HEK293 (cell line): Measurements from ENCODE around the gene LDB2.

Experiments
- CTCF ChIA-PET: fragments of 350-600 bp; formaldehyde crosslinking; extraction: SDS; loops from one replicate; lab custom pipeline; 2021; ENCODE audit warnings: antibody characterized with exemption; lab: Yijun Ruan, JAX
- POLR2A ChIA-PET: fragments of 300-600 bp; formaldehyde crosslinking; extraction: SDS; loops from one replicate; lab custom pipeline; 2020; ENCODE audit warnings: antibody characterized with exemption, inconsistent platforms; lab: Yijun Ruan, JAX
- H3K27ac ChIP-seq: fragments of 200-500 bp; sonication (Bioruptor generic); 2 replicates; pipeline ENCODE4 v1.5.1; 2014; ENCODE audit warnings: low read depth, low read length, control low read depth, inconsistent platforms; ENCODE audit errors: extremely low read depth
- H3K36me3 ChIP-seq, 2 experiments: fragments of 200-500 bp in 1 of 2; sonication (Bioruptor generic) in 1 of 2; 1 replicate in 1 of 2; 2 replicates in 1 of 2; pipeline ENCODE4 v1.5.1; 2014 to 2017; ENCODE audit warnings: inconsistent platforms in 2 of 2, low read length in 2 of 2; ENCODE audit not compliant: control insufficient read depth in 2 of 2, insufficient read depth in 1 of 2
- H3K4me1 ChIP-seq: fragments of 200-500 bp; sonication (Bioruptor generic); 2 replicates; pipeline ENCODE4 v1.5.1; 2014; ENCODE audit warnings: mild to moderate bottlenecking, low read length, inconsistent platforms; ENCODE audit not compliant: control insufficient read depth, insufficient read depth
- H3K4me3 ChIP-seq: 2 replicates; pipeline ENCODE4 v1.5.1; 2011; ENCODE audit warnings: low read depth, mild to moderate bottlenecking, control low read depth, low read length, moderate library complexity
- H3K9me3 ChIP-seq: fragments of 200-500 bp; sonication (Bioruptor generic); 2 replicates; pipeline ENCODE4 v1.5.1; 2014; ENCODE audit warnings: low read depth, low read length, inconsistent platforms; ENCODE audit not compliant: control insufficient read depth, insufficient read depth
- GLIS2 ChIP-seq: fragments of 450-650 bp; formaldehyde crosslinking; IDR thresholded peaks from 2 replicates; pipeline ENCODE4 v1.5.1; 2016; ENCODE audit warnings: missing biosample characterization, missing genetic modification characterization
- HOXA7 ChIP-seq: sonication (generic); formaldehyde crosslinking; IDR thresholded peaks from 2 replicates; pipeline ENCODE4 v1.8.1; 2022; ENCODE audit warnings: missing genetic modification reagents, borderline replicate concordance
- KLF8 ChIP-seq: fragments of 450-650 bp; formaldehyde crosslinking; IDR thresholded peaks from 2 replicates; pipeline ENCODE4 v1.5.1; 2016; ENCODE audit warnings: missing biosample characterization, missing genetic modification characterization
- OSR2 ChIP-seq: fragments of 450-650 bp; formaldehyde crosslinking; IDR thresholded peaks from 2 replicates; pipeline ENCODE4 v1.5.1; 2016; ENCODE audit warnings: missing biosample characterization, missing genetic modification characterization
- OVOL3 ChIP-seq: fragments of 450-650 bp; formaldehyde crosslinking; IDR thresholded peaks from 2 replicates; pipeline ENCODE4 v1.5.1; 2016; ENCODE audit warnings: missing biosample characterization, missing genetic modification characterization
- TSHZ1 ChIP-seq: fragments of 450-650 bp; formaldehyde crosslinking; IDR thresholded peaks from 2 replicates; pipeline ENCODE4 v1.5.1; 2016; ENCODE audit warnings: missing biosample characterization, missing genetic modification characterization, borderline replicate concordance
- ZBTB1 ChIP-seq: fragments of 450-650 bp; formaldehyde crosslinking; IDR thresholded peaks from 2 replicates; pipeline ENCODE4 v1.5.1; 2016; ENCODE audit warnings: missing biosample characterization, missing genetic modification characterization
- ZNF114 ChIP-seq: fragments of 450-650 bp; formaldehyde crosslinking; IDR thresholded peaks from 2 replicates; pipeline ENCODE4 v1.5.0; 2017; ENCODE audit warnings: missing biosample characterization, missing genetic modification characterization
- ZNF138 ChIP-seq: fragments of 450-650 bp; formaldehyde crosslinking; IDR thresholded peaks from 2 replicates; pipeline ENCODE4 v1.5.1; 2016; ENCODE audit warnings: missing biosample characterization, missing genetic modification characterization, borderline replicate concordance
- ZNF157 ChIP-seq: fragments of 450-650 bp; formaldehyde crosslinking; IDR thresholded peaks from 2 replicates; pipeline ENCODE4 v1.5.1; 2016; ENCODE audit warnings: missing biosample characterization, missing genetic modification characterization
- ZNF433 ChIP-seq: fragments of 450-650 bp; formaldehyde crosslinking; IDR thresholded peaks from 2 replicates; pipeline ENCODE4 v1.5.1; 2016; ENCODE audit warnings: missing biosample characterization, missing genetic modification characterization, low read depth
- ZNF514 ChIP-seq: fragments of 450-650 bp; formaldehyde crosslinking; IDR thresholded peaks from 2 replicates; pipeline ENCODE4 v1.5.1; 2016; ENCODE audit warnings: missing biosample characterization, missing genetic modification characterization
- ZNF521 ChIP-seq: fragments of 450-650 bp; formaldehyde crosslinking; IDR thresholded peaks from 2 replicates; pipeline ENCODE4 v1.5.1; 2017; ENCODE audit warnings: missing biosample characterization, mild to moderate bottlenecking, missing genetic modification characterization
- ZNF548 ChIP-seq: fragments of 450-650 bp; formaldehyde crosslinking; IDR thresholded peaks from 2 replicates; pipeline ENCODE4 v1.5.1; 2016; ENCODE audit warnings: missing biosample characterization, missing genetic modification characterization
- ZNF580 ChIP-seq: fragments of 450-650 bp; formaldehyde crosslinking; IDR thresholded peaks from 2 replicates; pipeline ENCODE4 v1.5.1; 2016; ENCODE audit warnings: missing biosample characterization, missing genetic modification characterization
- ZNF639 ChIP-seq: fragments of 450-650 bp; formaldehyde crosslinking; IDR thresholded peaks from 2 replicates; pipeline ENCODE4 v1.5.1; 2016; ENCODE audit warnings: missing biosample characterization, missing genetic modification characterization
- ZNF677 ChIP-seq: fragments of 450-650 bp; IDR thresholded peaks from 2 replicates; pipeline ENCODE4 v1.5.0; 2018; ENCODE audit warnings: missing biosample characterization, mild to moderate bottlenecking, missing genetic modification characterization, moderate library complexity
- ZNF747 ChIP-seq: fragments of 450-650 bp; formaldehyde crosslinking; IDR thresholded peaks from 2 replicates; pipeline ENCODE4 v1.5.1; 2016; ENCODE audit warnings: missing biosample characterization, missing genetic modification characterization
- ZSCAN16 ChIP-seq: fragments of 450-650 bp; formaldehyde crosslinking; IDR thresholded peaks from 2 replicates; pipeline ENCODE4 v1.5.1; 2016; ENCODE audit warnings: missing biosample characterization, missing genetic modification characterization
- ZSCAN23 ChIP-seq: fragments of 450-650 bp; formaldehyde crosslinking; IDR thresholded peaks from 2 replicates; pipeline ENCODE4 v1.5.1; 2016; ENCODE audit warnings: missing biosample characterization, missing genetic modification characterization
- TF ChIP-seq, protein P1 (sequence below): fragments of 450-650 bp; formaldehyde crosslinking; IDR thresholded peaks from 2 replicates; pipeline ENCODE4 v1.5.1; 2016; ENCODE audit warnings: missing biosample characterization, missing genetic modification characterization
- TF ChIP-seq, protein P2 (sequence below): fragments of 450-650 bp; formaldehyde crosslinking; IDR thresholded peaks from 2 replicates; pipeline ENCODE4 v1.5.1; 2017; ENCODE audit warnings: missing biosample characterization, mild to moderate bottlenecking, missing genetic modification characterization, moderate library complexity
- TF ChIP-seq, protein P3 (sequence below): fragments of 450-650 bp; formaldehyde crosslinking; IDR thresholded peaks from 2 replicates; pipeline ENCODE4 v1.5.1; 2017; ENCODE audit warnings: missing biosample characterization, missing genetic modification characterization
- TF ChIP-seq, protein P4 (sequence below): IDR thresholded peaks from 2 replicates; pipeline ENCODE4 v1.6.1; 2011; ENCODE audit warnings: mild to moderate bottlenecking, low read depth, low read length, borderline replicate concordance

LDB2 gene

DNA sequence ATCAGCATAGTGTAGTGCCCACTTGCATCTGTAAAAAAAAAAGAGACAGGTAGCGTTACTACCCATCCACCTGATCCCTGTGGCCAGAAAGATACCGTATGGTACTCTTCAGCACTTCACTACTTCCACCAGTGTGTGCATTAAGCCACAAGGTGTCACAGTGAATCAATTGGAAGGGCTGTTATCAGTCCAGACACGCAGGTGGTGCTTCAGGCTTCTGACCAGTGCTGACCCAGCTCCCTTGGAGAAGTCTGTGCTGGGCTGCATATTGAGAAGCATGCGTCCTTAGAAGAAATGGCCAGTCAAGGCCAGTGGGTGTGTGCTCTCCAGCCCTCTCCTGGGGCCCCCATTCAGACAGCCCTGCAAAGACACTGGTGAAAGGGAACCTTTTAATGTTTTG is 10.6 kb downstream of the LDB2 start:
- H3K36me3 ChIP-seq = no peaks in the 10 kb centered on the region
- TF ChIP-seq OVOL3 (tag by site-specific recombination) (no peak), ZNF521 (tag by site-specific recombination) (no peak), TSHZ1 (tag by site-specific recombination) (no peak), ZNF157 (tag by site-specific recombination) (no peak), ZSCAN23 (tag by site-specific recombination) (no peak)
- TF ChIP-seq, protein P1, sequence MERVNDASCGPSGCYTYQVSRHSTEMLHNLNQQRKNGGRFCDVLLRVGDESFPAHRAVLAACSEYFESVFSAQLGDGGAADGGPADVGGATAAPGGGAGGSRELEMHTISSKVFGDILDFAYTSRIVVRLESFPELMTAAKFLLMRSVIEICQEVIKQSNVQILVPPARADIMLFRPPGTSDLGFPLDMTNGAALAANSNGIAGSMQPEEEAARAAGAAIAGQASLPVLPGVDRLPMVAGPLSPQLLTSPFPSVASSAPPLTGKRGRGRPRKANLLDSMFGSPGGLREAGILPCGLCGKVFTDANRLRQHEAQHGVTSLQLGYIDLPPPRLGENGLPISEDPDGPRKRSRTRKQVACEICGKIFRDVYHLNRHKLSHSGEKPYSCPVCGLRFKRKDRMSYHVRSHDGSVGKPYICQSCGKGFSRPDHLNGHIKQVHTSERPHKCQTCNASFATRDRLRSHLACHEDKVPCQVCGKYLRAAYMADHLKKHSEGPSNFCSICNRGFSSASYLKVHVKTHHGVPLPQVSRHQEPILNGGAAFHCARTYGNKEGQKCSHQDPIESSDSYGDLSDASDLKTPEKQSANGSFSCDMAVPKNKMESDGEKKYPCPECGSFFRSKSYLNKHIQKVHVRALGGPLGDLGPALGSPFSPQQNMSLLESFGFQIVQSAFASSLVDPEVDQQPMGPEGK (tag by site-specific recombination) = no peak
- POLR2A ChIA-PET = no interaction called here
- CTCF ChIA-PET = interaction anchor here (0.9 kb wide), 1 partner anchor 29 kb away, joined by 3 read pairs; no protein-coding TSS in a partner anchor
- no peak overlapping the region for H3K4me3 ChIP-seq
- no peaks in the 10 kb centered on the region for H3K4me1 ChIP-seq
- no peaks in the 10 kb centered on the region for H3K9me3 ChIP-seq
- H3K27ac ChIP-seq = no peak overlapping the region

GRCh38 chr4:16884673-16885460 is 13.6 kb downstream of the LDB2 start:
- Histone ChIP-seq H3K36me3 (no peaks in the 10 kb centered on the region), H3K9me3 (no peaks in the 10 kb centered on the region), H3K4me1 (no peaks in the 10 kb centered on the region), H3K4me3 (no peak overlapping the region), H3K27ac (no peak overlapping the region)
- CTCF ChIA-PET = no interaction called here
- TF ChIP-seq, protein P2, sequence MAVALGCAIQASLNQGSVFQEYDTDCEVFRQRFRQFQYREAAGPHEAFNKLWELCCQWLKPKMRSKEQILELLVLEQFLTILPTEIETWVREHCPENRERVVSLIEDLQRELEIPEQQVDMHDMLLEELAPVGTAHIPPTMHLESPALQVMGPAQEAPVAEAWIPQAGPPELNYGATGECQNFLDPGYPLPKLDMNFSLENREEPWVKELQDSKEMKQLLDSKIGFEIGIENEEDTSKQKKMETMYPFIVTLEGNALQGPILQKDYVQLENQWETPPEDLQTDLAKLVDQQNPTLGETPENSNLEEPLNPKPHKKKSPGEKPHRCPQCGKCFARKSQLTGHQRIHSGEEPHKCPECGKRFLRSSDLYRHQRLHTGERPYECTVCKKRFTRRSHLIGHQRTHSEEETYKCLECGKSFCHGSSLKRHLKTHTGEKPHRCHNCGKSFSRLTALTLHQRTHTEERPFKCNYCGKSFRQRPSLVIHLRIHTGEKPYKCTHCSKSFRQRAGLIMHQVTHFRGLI (tag by site-specific recombination) = no peak
- TF ChIP-seq KLF8 (no peak), HOXA7 (CRISPR knock-in tag) (no peak), ZNF138 (no peak), ZNF677 (tag by site-specific recombination) (no peak), ZNF580 (tag by site-specific recombination) (no peak), ZBTB1 (tag by site-specific recombination) (no peak), ZNF433 (tag by site-specific recombination) (no peak), ZNF514 (no peak), GLIS2 (tag by site-specific recombination) (no peak), OSR2 (tag by site-specific recombination) (no peak), ZNF548 (tag by site-specific recombination) (no peak), ZNF747 (tag by site-specific recombination) (no peak), ZSCAN16 (tag by site-specific recombination) (no peak), ZNF639 (tag by site-specific recombination) (no peak), ZNF114 (no peak)
- TF ChIP-seq, protein P3, sequence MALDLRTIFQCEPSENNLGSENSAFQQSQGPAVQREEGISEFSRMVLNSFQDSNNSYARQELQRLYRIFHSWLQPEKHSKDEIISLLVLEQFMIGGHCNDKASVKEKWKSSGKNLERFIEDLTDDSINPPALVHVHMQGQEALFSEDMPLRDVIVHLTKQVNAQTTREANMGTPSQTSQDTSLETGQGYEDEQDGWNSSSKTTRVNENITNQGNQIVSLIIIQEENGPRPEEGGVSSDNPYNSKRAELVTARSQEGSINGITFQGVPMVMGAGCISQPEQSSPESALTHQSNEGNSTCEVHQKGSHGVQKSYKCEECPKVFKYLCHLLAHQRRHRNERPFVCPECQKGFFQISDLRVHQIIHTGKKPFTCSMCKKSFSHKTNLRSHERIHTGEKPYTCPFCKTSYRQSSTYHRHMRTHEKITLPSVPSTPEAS (tag by site-specific recombination) = no peak
- TF ChIP-seq, protein P4, sequence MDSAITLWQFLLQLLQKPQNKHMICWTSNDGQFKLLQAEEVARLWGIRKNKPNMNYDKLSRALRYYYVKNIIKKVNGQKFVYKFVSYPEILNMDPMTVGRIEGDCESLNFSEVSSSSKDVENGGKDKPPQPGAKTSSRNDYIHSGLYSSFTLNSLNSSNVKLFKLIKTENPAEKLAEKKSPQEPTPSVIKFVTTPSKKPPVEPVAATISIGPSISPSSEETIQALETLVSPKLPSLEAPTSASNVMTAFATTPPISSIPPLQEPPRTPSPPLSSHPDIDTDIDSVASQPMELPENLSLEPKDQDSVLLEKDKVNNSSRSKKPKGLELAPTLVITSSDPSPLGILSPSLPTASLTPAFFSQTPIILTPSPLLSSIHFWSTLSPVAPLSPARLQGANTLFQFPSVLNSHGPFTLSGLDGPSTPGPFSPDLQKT = no peak
- TF ChIP-seq, all 188 proteins: peak for 0
- POLR2A ChIA-PET = no interaction called here
